ENCODE results near the gene CAMTA1. TPM values are rescaled to one million over a fixed set of nuclear protein-coding genes. Genes with fewer than 3 reads are reported as not detected.

CAMTA1 gene
- total and polyA plus RNA-seq, 4 donors = 18.0 to 93.5 (median 35.8) TPM

DNA sequence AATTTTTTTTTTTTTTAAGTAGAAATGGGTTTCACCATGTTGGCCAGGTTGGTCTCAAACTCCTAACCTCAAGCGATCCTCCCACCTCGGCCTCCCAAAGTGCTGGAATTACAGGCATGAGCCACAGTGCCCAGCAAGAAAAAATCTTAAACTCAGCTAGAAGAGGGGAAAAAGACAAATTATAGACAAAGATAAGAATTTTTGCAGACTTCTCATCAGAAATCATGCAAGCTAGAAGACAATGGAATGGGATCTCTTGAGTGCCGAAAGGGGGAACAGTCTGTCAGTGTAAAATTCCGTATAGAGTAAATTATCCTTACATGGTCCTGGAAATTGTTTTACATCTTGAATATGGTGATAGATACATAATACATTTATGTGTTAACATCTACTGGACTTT is 294.4 kb downstream of the CAMTA1 start:
- no peak overlapping the region for H3K4me3 ChIP-seq (ENCODE audit: low read depth in 1 of 3, low read length in 3 of 3)
- no peak overlapping the region for H3K9ac ChIP-seq (ENCODE audit: low read depth in 1 of 2, low read length in 2 of 2)
- WGBS = 86% methylated on average over 4 of the region's 4 CpGs
- H3K27ac ChIP-seq (ENCODE audit: low read depth in 1 of 2, low read length in 2 of 2) = no peak overlapping the region
- peaks cover 0 to 10% (median under 1%) of the 10 kb centered on the region in 4 donors for H3K9me3 ChIP-seq (ENCODE audit: control insufficient read depth in 4 of 4, low read length in 3 of 4)
- H3K27me3 ChIP-seq (ENCODE audit: control insufficient read depth in 4 of 4, insufficient read depth in 4 of 4, low read length in 3 of 4) = no peaks in the 10 kb centered on the region
- no peak for TF ChIP-seq FOXA2 (IDR thresholded peaks at IDR 0.05)
- DNase-seq (ENCODE audit: low spot score) = no peak
- H3K4me1 ChIP-seq (ENCODE audit: control insufficient read depth in 4 of 4, insufficient read depth in 4 of 4, low read length in 3 of 4) = no peaks in the 10 kb centered on the region
- H3K36me3 ChIP-seq (ENCODE audit: control insufficient read depth in 4 of 4, insufficient read depth in 3 of 4, low read depth in 1 of 4, low read length in 3 of 4) = no peaks in the 10 kb centered on the region

GRCh38 chr1:7084232-7084894 is 299.1 kb downstream of the CAMTA1 start:
- no peak for DNase-seq (ENCODE audit: low spot score)
- Histone ChIP-seq H3K9me3 (ENCODE audit: control insufficient read depth in 4 of 4, low read length in 3 of 4) (peaks cover 0 to 5% (median 0%) of the 10 kb centered on the region in 4 donors), H3K4me3 (ENCODE audit: low read depth in 1 of 3, low read length in 3 of 3) (no peak overlapping the region), H3K27ac (ENCODE audit: low read depth in 1 of 2, low read length in 2 of 2) (no peak overlapping the region), H3K36me3 (ENCODE audit: control insufficient read depth in 4 of 4, insufficient read depth in 3 of 4, low read depth in 1 of 4, low read length in 3 of 4) (no peaks in the 10 kb centered on the region), H3K27me3 (ENCODE audit: control insufficient read depth in 4 of 4, insufficient read depth in 4 of 4, low read length in 3 of 4) (no peaks in the 10 kb centered on the region), H3K4me1 (ENCODE audit: control insufficient read depth in 4 of 4, insufficient read depth in 4 of 4, low read length in 3 of 4) (no peaks in the 10 kb centered on the region), H3K9ac (ENCODE audit: low read depth in 1 of 2, low read length in 2 of 2) (no peak overlapping the region)
- TF ChIP-seq, protein P1, sequence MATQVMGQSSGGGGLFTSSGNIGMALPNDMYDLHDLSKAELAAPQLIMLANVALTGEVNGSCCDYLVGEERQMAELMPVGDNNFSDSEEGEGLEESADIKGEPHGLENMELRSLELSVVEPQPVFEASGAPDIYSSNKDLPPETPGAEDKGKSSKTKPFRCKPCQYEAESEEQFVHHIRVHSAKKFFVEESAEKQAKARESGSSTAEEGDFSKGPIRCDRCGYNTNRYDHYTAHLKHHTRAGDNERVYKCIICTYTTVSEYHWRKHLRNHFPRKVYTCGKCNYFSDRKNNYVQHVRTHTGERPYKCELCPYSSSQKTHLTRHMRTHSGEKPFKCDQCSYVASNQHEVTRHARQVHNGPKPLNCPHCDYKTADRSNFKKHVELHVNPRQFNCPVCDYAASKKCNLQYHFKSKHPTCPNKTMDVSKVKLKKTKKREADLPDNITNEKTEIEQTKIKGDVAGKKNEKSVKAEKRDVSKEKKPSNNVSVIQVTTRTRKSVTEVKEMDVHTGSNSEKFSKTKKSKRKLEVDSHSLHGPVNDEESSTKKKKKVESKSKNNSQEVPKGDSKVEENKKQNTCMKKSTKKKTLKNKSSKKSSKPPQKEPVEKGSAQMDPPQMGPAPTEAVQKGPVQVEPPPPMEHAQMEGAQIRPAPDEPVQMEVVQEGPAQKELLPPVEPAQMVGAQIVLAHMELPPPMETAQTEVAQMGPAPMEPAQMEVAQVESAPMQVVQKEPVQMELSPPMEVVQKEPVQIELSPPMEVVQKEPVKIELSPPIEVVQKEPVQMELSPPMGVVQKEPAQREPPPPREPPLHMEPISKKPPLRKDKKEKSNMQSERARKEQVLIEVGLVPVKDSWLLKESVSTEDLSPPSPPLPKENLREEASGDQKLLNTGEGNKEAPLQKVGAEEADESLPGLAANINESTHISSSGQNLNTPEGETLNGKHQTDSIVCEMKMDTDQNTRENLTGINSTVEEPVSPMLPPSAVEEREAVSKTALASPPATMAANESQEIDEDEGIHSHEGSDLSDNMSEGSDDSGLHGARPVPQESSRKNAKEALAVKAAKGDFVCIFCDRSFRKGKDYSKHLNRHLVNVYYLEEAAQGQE (IDR thresholded peaks at IDR 0.05) = no peak
- TF ChIP-seq SP1 (IDR thresholded peaks at IDR 0.05) (no peak), NR2F2 (IDR thresholded peaks at IDR 0.05) (no peak), CTCF (IDR thresholded peaks at IDR 0.05; ENCODE audit: low read depth, low read length, missing input control) (no peak), EGR1 (IDR thresholded peaks at IDR 0.05; ENCODE audit: low read depth in 2 of 2) (no peak), YY1 (IDR thresholded peaks at IDR 0.05) (no peak), MAX (IDR thresholded peaks at IDR 0.05) (no peak), HNF4A (conservative IDR thresholded peaks at IDR 0.05) (no peak), TAF1 (conservative IDR thresholded peaks at IDR 0.05) (no peak)
- 66% methylated on average over 17 of the region's 17 CpGs for whole genome bisulfite sequencing

- Histone ChIP-seq H3K9me3 (ENCODE audit: control insufficient read depth in 4 of 4, low read length in 3 of 4) (no peaks in the 10 kb centered on the region), H3K27ac (ENCODE audit: low read depth in 1 of 2, low read length in 2 of 2) (no peak overlapping the region), H3K4me3 (ENCODE audit: low read depth in 1 of 3, low read length in 3 of 3) (no peak overlapping the region), H3K9ac (ENCODE audit: low read depth in 1 of 2, low read length in 2 of 2) (no peak overlapping the region), H3K27me3 (ENCODE audit: control insufficient read depth in 4 of 4, insufficient read depth in 4 of 4, low read length in 3 of 4) (no peaks in the 10 kb centered on the region), H3K36me3 (ENCODE audit: control insufficient read depth in 4 of 4, insufficient read depth in 3 of 4, low read depth in 1 of 4, low read length in 3 of 4) (no peaks in the 10 kb centered on the region), H3K4me1 (ENCODE audit: control insufficient read depth in 4 of 4, insufficient read depth in 4 of 4, low read length in 3 of 4) (no peaks in the 10 kb centered on the region)
- TF ChIP-seq FOXA2 (IDR thresholded peaks at IDR 0.05) (no peak), MAX (IDR thresholded peaks at IDR 0.05) (no peak)
- WGBS = 85% methylated on average over 6 of the region's 6 CpGs
- DNase-seq (ENCODE audit: low spot score) = no peak
Measured at GRCh38 chr1:7085521-7085920, 300.3 kb downstream of the CAMTA1 start.

Data from liver (tissue), 9 donors.